Peyer's patch (tissue), 4 donors: ENCODE data around the gene PTPRJ. TPM values are rescaled to one million over a fixed set of nuclear protein-coding genes. Genes with fewer than 3 reads are reported as not detected.

Experiments
- DNase-seq, 3 donors: peaks; one replicate each; pipeline ENCODE4 v3.0.0-alpha.2; 2017 to 2019
- H3K27ac ChIP-seq, 4 donors: fragments of 200-600 bp; sonication (generic); one replicate each; pipeline ENCODE4 v1.5.1; 2016 to 2019
- H3K27me3 ChIP-seq, 2 donors: fragments of 200-600 bp; sonication (generic); one replicate each; pipeline ENCODE4 v1.5.1; 2019
- H3K36me3 ChIP-seq, 3 donors: fragments of 200-600 bp; sonication (generic); one replicate each; pipeline ENCODE4 v1.5.1; 2016 to 2019
- H3K4me1 ChIP-seq, 4 donors: fragments of 200-600 bp; sonication (generic); one replicate each; pipeline ENCODE4 v1.5.1; 2016 to 2019
- H3K4me3 ChIP-seq, 4 donors: fragments of 200-600 bp; sonication (generic); 1 replicate in 3 of 4; 2 replicates in 1 of 4; pipeline ENCODE4 v1.5.1; 2016 to 2019; ENCODE audit warnings: mild to moderate bottlenecking in 1 of 4
- H3K9me3 ChIP-seq, 4 donors: fragments of 200-600 bp; sonication (generic); one replicate each; pipeline ENCODE4 v1.5.1; 2016 to 2019; ENCODE audit warnings: mild to moderate bottlenecking in 1 of 4
- POLR2A ChIP-seq, 2 donors: fragments of 450-650 bp; IDR thresholded peaks; one replicate each; pipeline ENCODE4 v1.5.1; 2017; ENCODE audit warnings: antibody characterized with exemption in 2 of 2, mild to moderate bottlenecking in 2 of 2, moderate library complexity in 2 of 2
- total RNA-seq, 4 donors: library from RNA; depleted of rRNA; stranded (reverse); fragments of >200 nt; gene quantifications; one replicate each; pipeline ENCODE4 v1.1.0, GENCODE V29; 2016
- TF ChIP-seq, protein P1 (sequence below), 6 experiments: fragments of 450-650 bp in 4 of 6; fragments of 200-600 bp in 2 of 6; sonication (generic) in 1 of 6; IDR thresholded peaks; one replicate each; pipeline ENCODE4 v1.5.1; 2017 to 2019; ENCODE audit warnings: antibody characterized with exemption in 6 of 6, mild to moderate bottlenecking in 3 of 6, moderate library complexity in 1 of 6

PTPRJ gene
- total RNA-seq, 4 donors from 2014 or later, result 28.1 to 50.1 (median 37.5) TPM

- H3K4me3 ChIP-seq, result no peak overlapping the region
- H3K36me3 ChIP-seq, result peaks cover 0 to 70% (median 0%) of the 10 kb centered on the region in 3 donors
- TF ChIP-seq POLR2A (IDR thresholded peaks at IDR 0.05), result no peak
- TF ChIP-seq, protein P1, sequence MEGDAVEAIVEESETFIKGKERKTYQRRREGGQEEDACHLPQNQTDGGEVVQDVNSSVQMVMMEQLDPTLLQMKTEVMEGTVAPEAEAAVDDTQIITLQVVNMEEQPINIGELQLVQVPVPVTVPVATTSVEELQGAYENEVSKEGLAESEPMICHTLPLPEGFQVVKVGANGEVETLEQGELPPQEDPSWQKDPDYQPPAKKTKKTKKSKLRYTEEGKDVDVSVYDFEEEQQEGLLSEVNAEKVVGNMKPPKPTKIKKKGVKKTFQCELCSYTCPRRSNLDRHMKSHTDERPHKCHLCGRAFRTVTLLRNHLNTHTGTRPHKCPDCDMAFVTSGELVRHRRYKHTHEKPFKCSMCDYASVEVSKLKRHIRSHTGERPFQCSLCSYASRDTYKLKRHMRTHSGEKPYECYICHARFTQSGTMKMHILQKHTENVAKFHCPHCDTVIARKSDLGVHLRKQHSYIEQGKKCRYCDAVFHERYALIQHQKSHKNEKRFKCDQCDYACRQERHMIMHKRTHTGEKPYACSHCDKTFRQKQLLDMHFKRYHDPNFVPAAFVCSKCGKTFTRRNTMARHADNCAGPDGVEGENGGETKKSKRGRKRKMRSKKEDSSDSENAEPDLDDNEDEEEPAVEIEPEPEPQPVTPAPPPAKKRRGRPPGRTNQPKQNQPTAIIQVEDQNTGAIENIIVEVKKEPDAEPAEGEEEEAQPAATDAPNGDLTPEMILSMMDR (IDR thresholded peaks at IDR 0.05), result no peak
- H3K4me1 ChIP-seq, result no peaks in the 10 kb centered on the region
- H3K9me3 ChIP-seq, result peaks cover 0 to 13% (median 3%) of the 10 kb centered on the region in 4 donors
- no peak for DNase-seq
- H3K27me3 ChIP-seq, result no peaks in the 10 kb centered on the region
- H3K27ac ChIP-seq, result no peak overlapping the region
Observed at GRCh38 chr11:48150213-48150612, 169.9 kb downstream of the PTPRJ start.

DNA sequence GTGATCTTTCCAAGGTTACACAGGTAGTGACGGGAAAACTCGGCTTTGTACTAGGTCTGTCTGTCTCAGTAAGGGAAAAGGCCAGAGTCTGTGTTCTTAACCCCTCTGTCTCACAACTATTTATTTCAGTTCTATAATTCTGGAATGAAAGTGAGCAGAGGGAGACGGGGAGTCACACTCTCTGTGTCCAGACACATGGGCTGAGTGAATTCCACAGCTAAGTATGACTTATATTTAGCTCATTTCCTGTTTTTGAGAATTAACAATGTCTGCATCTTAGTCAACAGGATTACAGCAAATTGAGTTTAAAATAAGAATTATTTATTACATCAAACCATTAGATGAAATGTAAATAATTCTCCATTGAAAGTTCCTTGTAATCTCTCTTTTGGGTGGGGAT is 173.8 kb downstream of the PTPRJ start:
- H3K27me3 ChIP-seq, result no peaks in the 10 kb centered on the region
- H3K4me3 ChIP-seq, result no peak overlapping the region
- peaks cover 0 to 13% (median 3%) of the 10 kb centered on the region in 4 donors for H3K9me3 ChIP-seq
- H3K4me1 ChIP-seq, result no peaks in the 10 kb centered on the region
- TF ChIP-seq, protein P1 (IDR thresholded peaks at IDR 0.05), result no peak
- TF ChIP-seq POLR2A (IDR thresholded peaks at IDR 0.05), result no peak
- H3K36me3 ChIP-seq, result peaks cover 0 to 84% (median 0%) of the 10 kb centered on the region in 3 donors
- H3K27ac ChIP-seq, result no peak overlapping the region
- no peak for DNase-seq

DNA sequence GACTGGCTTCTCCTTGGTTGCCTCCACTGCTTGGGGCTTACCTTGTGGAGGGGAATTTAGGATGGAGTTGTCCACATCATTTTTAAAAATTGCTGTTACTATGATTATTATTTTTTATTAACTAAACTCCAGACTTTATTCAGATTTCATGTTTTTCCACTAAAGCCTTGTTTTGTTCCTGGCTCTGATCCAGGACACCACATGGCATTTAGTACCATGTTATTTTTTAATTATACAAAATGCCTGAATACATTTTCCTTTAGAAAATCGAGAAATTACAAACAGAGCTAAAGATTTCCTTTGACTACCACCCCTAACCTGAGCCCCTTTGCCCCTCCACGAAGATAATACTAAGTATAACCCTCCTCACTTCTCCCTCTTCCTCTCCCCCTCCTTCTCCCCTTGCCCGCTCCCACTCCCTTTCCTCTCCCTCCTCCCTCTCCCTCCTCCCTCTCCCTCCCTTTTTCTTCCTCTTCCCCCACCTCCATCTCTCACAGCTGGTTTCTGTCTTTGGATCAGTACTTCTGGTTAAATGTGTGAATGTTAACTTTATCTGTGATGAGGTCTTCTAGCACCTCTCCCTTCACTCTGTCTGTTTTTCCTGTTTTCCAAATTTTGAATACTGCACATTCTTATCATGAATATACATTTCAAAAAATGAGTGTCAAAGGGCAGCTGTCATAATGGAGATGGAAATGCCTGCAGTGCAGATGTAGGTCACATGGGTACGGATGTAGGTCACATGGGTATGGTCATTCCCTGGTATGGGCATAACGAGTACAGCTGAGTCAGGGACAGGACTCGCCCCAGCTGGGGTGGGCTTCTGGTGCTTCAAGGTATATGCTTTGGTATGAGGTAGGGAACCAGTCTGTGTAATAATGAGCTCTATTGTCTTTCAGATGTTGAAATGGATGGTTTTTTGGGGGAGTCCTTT is 181.9 kb downstream of the PTPRJ start:
- no peak for DNase-seq
- H3K27ac ChIP-seq, result no peak overlapping the region
- H3K4me1 ChIP-seq, result no peaks in the 10 kb centered on the region
- H3K27me3 ChIP-seq, result no peaks in the 10 kb centered on the region
- TF ChIP-seq, protein P1 (IDR thresholded peaks at IDR 0.05), result no peak
- no peak overlapping the region for H3K4me3 ChIP-seq
- H3K36me3 ChIP-seq, result peaks cover 0 to 49% (median 0%) of the 10 kb centered on the region in 3 donors
- H3K9me3 ChIP-seq, result no peaks in the 10 kb centered on the region

DNA sequence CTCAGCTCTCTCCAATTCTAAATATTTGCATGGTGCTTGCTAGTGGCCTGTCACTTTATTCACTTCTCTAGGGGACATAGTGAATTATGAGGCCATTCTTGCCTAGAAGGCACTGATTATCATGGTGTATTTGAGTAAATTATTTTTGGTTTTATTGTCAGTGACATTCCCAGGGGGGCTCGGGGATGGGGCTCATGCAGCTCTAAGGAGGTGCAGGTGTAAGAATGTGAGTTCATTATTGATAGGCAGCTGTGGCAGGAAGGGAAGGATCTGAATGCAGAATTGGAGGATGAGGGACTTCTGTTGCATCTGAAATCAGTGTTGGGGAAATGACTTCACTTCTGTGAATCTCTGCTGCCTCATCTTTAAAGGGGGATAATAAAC is 182.5 kb downstream of the PTPRJ start:
- Histone ChIP-seq H3K27ac (no peak overlapping the region), H3K4me1 (no peaks in the 10 kb centered on the region), H3K36me3 (peaks cover 0 to 47% (median 0%) of the 10 kb centered on the region in 3 donors), H3K4me3 (no peak overlapping the region), H3K27me3 (no peaks in the 10 kb centered on the region), H3K9me3 (no peaks in the 10 kb centered on the region)
- DNase-seq, result no peak
- TF ChIP-seq POLR2A (IDR thresholded peaks at IDR 0.05), result no peak
- TF ChIP-seq, protein P1 (IDR thresholded peaks at IDR 0.05), result no peak

DNA sequence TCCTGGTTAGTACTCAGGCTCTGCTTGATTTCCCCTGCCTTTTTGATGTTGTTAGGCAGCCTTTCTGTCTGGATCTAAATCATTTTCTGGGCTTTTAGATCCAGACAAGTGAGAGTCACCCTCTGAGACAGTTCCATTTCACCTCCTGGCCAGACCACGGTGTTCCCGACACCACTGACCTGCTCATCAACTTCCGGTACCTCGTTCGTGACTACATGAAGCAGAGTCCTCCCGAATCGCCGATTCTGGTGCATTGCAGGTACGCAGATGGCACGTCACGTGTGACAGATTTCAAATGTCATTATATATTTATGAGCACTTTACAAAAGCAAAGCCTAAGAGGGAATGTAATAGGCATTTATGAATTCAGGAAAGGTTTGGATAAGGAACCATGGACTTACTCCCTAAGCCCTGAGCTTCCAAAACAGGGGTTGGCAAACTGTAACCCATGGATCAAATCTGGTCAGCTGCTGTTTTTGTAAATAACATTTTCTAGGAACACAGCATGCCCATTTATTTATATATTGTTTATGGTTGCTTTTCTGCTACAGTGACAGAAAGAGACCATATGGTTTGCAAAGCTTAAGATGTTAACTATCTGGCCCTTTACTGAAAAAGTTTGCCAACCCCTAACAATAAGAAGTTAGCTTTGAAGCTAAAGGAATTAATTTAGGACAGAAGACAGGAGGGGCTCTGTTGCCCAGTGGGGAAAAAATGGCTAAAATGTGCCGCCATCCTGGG is 183.2 kb downstream of the PTPRJ start:
- no peak overlapping the region for H3K4me3 ChIP-seq
- no peaks in the 10 kb centered on the region for H3K27me3 ChIP-seq
- H3K9me3 ChIP-seq, result no peaks in the 10 kb centered on the region
- H3K27ac ChIP-seq, result no peak overlapping the region
- H3K4me1 ChIP-seq, result no peaks in the 10 kb centered on the region
- TF ChIP-seq POLR2A (IDR thresholded peaks at IDR 0.05), result no peak
- TF ChIP-seq, protein P1 (IDR thresholded peaks at IDR 0.05), result no peak
- peaks cover 0 to 44% (median 0%) of the 10 kb centered on the region in 3 donors for H3K36me3 ChIP-seq
- no peak for DNase-seq
